SK-N-MC (cell line): Measurements from ENCODE around the gene C4BPB.

Experiments
- DNase-seq: peaks from one replicate; pipeline ENCODE4 v3.0.0-alpha.2; 2011; ENCODE audit warnings: low read depth, low spot score
- H3K27ac ChIP-seq: fragments of 200-600 bp; sonication (generic); 2 replicates; pipeline ENCODE4 v1.5.1; 2016; ENCODE audit warnings: mixed run types
- H3K36me3 ChIP-seq: fragments of 200-600 bp; sonication (generic); 2 replicates; pipeline ENCODE4 v1.6.1; 2017; ENCODE audit warnings: antibody characterized with exemption, low read length, mixed read lengths; ENCODE audit not compliant: insufficient read depth
- H3K4me3 ChIP-seq: fragments of 200-600 bp; sonication (generic); 2 replicates; pipeline ENCODE4 v1.5.1; 2016
- H3K9ac ChIP-seq: fragments of 200-600 bp; sonication (generic); 2 replicates; pipeline ENCODE4 v1.8.0; 2017; ENCODE audit warnings: mixed run types, mixed read lengths; ENCODE audit not compliant: insufficient read length
- H3K9me3 ChIP-seq: fragments of 200-600 bp; sonication (generic); 2 replicates; pipeline ENCODE4 v1.6.1; 2017; ENCODE audit warnings: low read depth, mild to moderate bottlenecking, antibody characterized with exemption, low read length, moderate library complexity, mixed read lengths
- EZH2 ChIP-seq: fragments of 200-600 bp; sonication (generic); IDR thresholded peaks from one replicate; pipeline ENCODE4 v1.6.1; 2017; ENCODE audit warnings: antibody characterized with exemption
- FOXP2 ChIP-seq: optimal IDR thresholded peaks from 2 replicates; pipeline ENCODE3; 2011; ENCODE audit warnings: mild to moderate bottlenecking, moderate library complexity; ENCODE audit not compliant: insufficient read depth; ENCODE audit errors: extremely low read length, control extremely low read depth
- POLR2AphosphoS5 ChIP-seq: IDR thresholded peaks from 2 replicates; pipeline ENCODE4 v1.6.1; 2012; ENCODE audit warnings: mild to moderate bottlenecking, low read depth, low read length, borderline replicate concordance

The C4BPB gene

DNA sequence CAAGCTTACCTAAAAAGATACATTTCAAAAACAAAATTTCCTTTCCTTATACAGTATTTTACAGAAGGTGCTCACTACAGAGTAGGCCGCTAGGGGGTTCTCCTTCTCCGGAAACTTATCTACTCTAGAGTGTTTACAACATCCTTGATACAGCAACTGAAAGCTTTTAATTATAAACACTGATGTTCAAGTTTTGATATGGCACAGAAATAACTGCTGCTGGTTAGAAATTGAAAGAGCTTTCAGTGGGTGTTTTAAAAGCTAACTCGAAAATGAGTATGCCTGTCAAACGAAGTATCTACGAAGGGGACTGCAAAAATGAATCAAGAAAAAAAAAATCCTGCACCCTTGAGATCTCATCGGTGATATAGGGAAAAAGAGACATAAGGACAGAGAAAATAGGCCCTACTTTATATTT is 38.7 kb upstream of the C4BPB start:
- Histone ChIP-seq H3K9me3 (no peaks in the 10 kb centered on the region), H3K27ac (peak overlapping the region; percentile 78), H3K9ac (peak overlapping the region; percentile 91), H3K36me3 (peaks cover 36% of the 10 kb centered on the region), H3K4me3 (peak overlapping the region; percentile 91)
- no peak for TF ChIP-seq POLR2AphosphoS5
- no peak for TF ChIP-seq FOXP2
- no peak for TF ChIP-seq EZH2
- DNase-seq, result no peak

- TF ChIP-seq FOXP2 (no peak), EZH2 (no peak), POLR2AphosphoS5 (peak; percentile 72; the same call in 1 of the 2 replicates)
- H3K27ac ChIP-seq, result peak overlapping the region; percentile 78
- peak overlapping the region; percentile 91 for H3K9ac ChIP-seq
- DNase-seq, result peak; percentile 61
- no peaks in the 10 kb centered on the region for H3K9me3 ChIP-seq
- H3K4me3 ChIP-seq, result peak overlapping the region; percentile 91
- H3K36me3 ChIP-seq, result peaks cover 36% of the 10 kb centered on the region
Measured at GRCh38 chr1:207050480-207051190, 38.0 kb upstream of the C4BPB start.

DNA sequence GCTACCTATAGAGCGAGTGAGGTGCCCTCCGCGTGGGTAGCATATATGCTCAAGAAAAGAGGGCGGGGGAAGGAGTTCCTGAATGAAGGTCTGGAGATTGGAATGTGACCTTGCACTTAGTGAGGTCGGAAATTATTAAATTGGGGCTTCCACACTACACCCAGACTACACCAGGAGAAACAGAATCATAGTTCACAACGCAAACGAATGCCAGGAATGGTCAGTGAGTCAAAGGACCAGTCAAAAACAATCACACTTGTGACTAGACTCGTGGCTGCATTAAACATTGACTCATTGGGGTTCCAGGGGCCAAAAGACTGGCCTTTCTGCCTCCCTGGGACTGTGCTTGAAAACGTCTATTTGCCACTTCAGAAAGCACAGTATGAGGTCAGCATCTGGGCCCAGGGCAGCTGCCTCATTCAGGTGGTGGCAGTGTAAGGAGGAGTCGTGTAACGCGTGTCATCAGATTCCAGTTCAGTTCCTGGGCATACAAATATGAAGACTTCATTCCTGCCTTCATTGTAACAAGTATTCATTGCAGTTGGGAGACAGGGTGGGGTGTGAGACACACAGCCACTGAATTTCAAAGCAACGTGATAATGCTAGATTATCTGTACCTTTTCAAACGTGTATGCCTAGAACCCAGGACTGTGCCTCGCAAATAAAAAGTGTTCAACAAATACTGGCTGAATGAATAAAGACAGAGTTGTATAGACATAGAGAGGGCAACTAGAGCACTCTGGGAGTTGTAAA is 37.3 kb upstream of the C4BPB start, which contains the start of gene YOD1:
Gene YOD1 (minus strand): TSS at position 18 of the 753 bp plus-strand sequence. CDS start 178 bp downstream, outside the sequence.
- Histone ChIP-seq H3K9ac (peak within 1 kb of the TSS; percentile 91), H3K4me3 (peak within 1 kb of the TSS; percentile 91), H3K9me3 (no peaks in the 10 kb centered on the region), H3K36me3 (peaks cover 32% of the 10 kb centered on the region), H3K27ac (peak within 1 kb of the TSS; percentile 78)
- no peak for TF ChIP-seq EZH2
- no peak for TF ChIP-seq FOXP2
- no peak for TF ChIP-seq POLR2AphosphoS5
- DNase-seq, result no peak

DNA sequence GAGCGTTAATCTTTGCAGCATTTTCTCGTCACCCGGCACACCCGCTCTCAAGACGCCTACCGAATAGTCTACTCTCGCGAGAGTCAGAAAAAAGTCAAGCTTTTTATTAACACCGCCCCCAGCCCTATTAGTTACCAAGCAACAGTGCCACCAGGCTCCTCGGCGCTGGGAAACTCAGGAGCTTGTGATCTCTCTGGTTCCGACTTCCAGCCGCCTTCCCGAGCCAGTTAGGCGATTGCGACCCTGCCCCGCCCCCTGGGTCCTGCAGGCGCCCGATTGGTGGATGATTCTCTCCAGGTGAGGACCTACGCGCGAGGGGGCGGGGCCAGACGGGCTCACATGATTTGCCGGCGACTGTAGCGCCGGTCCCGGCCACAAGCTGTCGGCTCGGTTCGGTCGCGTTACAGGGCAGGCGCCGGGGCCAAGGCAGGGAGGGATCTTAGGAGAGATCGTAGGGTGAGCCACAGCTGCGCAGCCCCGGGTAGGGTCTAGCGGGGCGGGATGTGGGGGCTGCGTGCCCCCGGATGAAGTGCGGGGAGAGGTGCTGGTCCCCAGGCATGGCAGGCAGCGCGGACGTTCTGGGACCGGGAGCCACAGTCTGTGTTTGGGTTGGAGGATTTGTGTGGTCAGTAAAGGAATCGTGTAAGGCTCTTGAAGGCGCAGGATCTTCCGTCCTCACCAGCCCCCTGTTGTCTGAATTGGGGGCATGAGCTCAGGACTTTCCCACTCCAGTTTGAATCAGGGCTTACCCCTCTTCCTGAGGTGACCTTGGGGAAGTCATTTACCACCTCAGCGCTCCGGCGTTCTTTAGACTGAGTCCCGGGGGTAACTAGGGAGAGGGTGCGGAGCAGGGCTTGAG is 35.5 kb upstream of the C4BPB start, which contains the start of gene PFKFB2:
Gene PFKFB2 (plus strand): TSS at position 365 of the 859 bp plus-strand sequence. CDS start 1,443 bp downstream, outside the sequence.
- peaks cover 14% of the 10 kb centered on the region for H3K36me3 ChIP-seq
- H3K9ac ChIP-seq, result peak within 1 kb of the TSS; percentile 79
- H3K27ac ChIP-seq, result no peak within 1 kb of the TSS
- peak; percentile 74 for DNase-seq
- TF ChIP-seq FOXP2 (no peak), POLR2AphosphoS5 (no peak; the same call in 1 of the 2 replicates), EZH2 (no peak)
- peak within 1 kb of the TSS; percentile 82 for H3K4me3 ChIP-seq
- no peaks in the 10 kb centered on the region for H3K9me3 ChIP-seq

DNA sequence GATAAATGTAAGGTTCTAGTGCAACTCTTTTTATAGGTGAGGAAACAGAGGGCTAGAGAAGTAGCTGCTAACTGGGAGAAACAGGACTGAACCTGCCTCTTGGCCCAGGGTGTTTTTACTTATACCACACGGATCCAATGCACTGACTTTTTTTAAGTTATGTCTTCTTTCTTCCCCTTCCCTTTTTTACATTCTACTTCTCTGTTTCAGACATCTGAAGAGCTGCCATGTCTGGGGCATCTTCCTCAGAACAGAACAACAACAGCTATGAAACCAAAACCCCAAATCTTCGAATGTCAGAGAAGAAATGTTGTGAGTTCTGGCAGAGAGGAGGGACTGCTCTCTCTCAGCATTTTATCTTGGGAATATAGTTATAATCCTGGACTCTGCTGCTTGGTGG is 34.2 kb upstream of the C4BPB start:
- TF ChIP-seq POLR2AphosphoS5 (no peak), FOXP2 (no peak), EZH2 (no peak)
- no peak for DNase-seq
- no peak overlapping the region for H3K4me3 ChIP-seq
- no peak overlapping the region for H3K9ac ChIP-seq
- H3K9me3 ChIP-seq, result no peaks in the 10 kb centered on the region
- no peak overlapping the region for H3K27ac ChIP-seq
- H3K36me3 ChIP-seq, result peaks cover under 1% of the 10 kb centered on the region

DNA sequence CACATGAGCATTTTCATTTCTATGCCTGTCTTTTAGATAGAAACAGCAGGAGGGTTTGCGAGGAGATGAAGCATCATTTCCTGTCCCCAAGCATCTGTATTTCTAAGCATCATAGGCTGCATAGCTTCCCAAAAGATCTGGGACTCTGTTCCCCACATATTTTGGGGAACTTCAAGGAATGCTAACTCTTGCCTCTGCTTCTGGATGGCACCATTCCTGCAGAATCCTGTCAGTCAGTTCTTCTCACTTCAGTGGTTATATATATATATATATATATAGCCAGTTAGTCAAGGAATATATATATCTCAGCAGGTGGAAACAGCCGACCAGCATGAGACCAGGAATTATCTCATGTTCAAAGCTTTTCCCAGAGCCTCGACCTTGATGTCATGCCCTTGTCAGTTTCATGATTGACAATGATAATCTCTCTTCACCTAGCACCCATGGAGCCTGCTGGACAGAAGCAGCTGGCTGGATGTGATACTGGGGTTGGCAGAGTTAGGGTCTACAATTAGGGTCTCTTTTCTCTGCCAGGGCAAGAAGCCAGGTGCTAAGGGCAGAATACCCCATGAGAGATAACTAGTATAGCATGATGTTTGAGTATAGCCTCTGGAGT is 33.2 kb upstream of the C4BPB start:
- no peak for DNase-seq
- H3K36me3 ChIP-seq, result no peaks in the 10 kb centered on the region

GRCh38 chr1:207056673-207057072 is 32.0 kb upstream of the C4BPB start:
- no peak overlapping the region for H3K27ac ChIP-seq
- no peaks in the 10 kb centered on the region for H3K36me3 ChIP-seq
- H3K9me3 ChIP-seq, result no peaks in the 10 kb centered on the region
- TF ChIP-seq FOXP2 (no peak), POLR2AphosphoS5 (no peak), EZH2 (no peak)
- no peak overlapping the region for H3K9ac ChIP-seq
- no peak overlapping the region for H3K4me3 ChIP-seq
- DNase-seq, result no peak

More for the DNA sequence above, 33.2 kb upstream of the C4BPB start:
- Histone ChIP-seq H3K9me3 (no peaks in the 10 kb centered on the region), H3K27ac (no peak overlapping the region), H3K4me3 (no peak overlapping the region), H3K9ac (no peak overlapping the region)
- TF ChIP-seq FOXP2, result no peak
- no peak for TF ChIP-seq POLR2AphosphoS5
- TF ChIP-seq EZH2, result no peak

GRCh38 chr1:207058252-207058651 is 30.4 kb upstream of the C4BPB start:
- no peak for TF ChIP-seq POLR2AphosphoS5
- TF ChIP-seq EZH2, result no peak
- no peak for TF ChIP-seq FOXP2
- DNase-seq, result no peak
- Histone ChIP-seq H3K36me3 (no peaks in the 10 kb centered on the region), H3K4me3 (no peak overlapping the region), H3K9me3 (no peaks in the 10 kb centered on the region), H3K27ac (no peak overlapping the region), H3K9ac (no peak overlapping the region)
